Measurements from ENCODE around the gene SLC15A3. TPM values are rescaled to one million over a fixed set of nuclear protein-coding genes. Genes with fewer than 3 reads are reported as not detected.

SLC15A3 gene
- total RNA-seq, 1 donor from 2014 or later = 66.3 TPM

- Histone ChIP-seq H3K9ac (ENCODE audit: low read length) (no peak overlapping the region), H4K20me1 (ENCODE audit: insufficient read depth, low read length) (no peaks in the 10 kb centered on the region), H3K36me3 (ENCODE audit: insufficient read depth, low read length) (no peaks in the 10 kb centered on the region), H3K79me2 (ENCODE audit: insufficient read depth, low read length) (no peaks in the 10 kb centered on the region), H3K27ac (ENCODE audit: low read depth, low read length) (no peak overlapping the region), H2AFZ (ENCODE audit: low read depth, low read length) (no peak overlapping the region), H3K4me3 (ENCODE audit: insufficient read depth, low read depth, low read length) (no peak overlapping the region), H3K27me3 (ENCODE audit: insufficient read depth, low read length) (peaks cover 19% of the 10 kb centered on the region), H3K4me1 (ENCODE audit: insufficient read depth, low read length) (no peaks in the 10 kb centered on the region), H3K9me3 (ENCODE audit: insufficient read depth, low read depth, low read length) (no peaks in the 10 kb centered on the region), H3K4me2 (ENCODE audit: low read length) (no peak overlapping the region)
- no peak for FAIRE-seq
- no peak overlapping the region for H3K4me3 Mint-ChIP-seq (ENCODE audit: unreplicated experiment)
- H3K9me3 Mint-ChIP-seq (ENCODE audit: unreplicated experiment) = no peaks in the 10 kb centered on the region
- no peak overlapping the region for H3K27ac Mint-ChIP-seq (ENCODE audit: unreplicated experiment)
- H3K27me3 Mint-ChIP-seq (ENCODE audit: low read depth, unreplicated experiment) = peaks cover 20% of the 10 kb centered on the region
- DNase-seq (ENCODE audit: low read depth) = no peak
- H3K36me3 Mint-ChIP-seq (ENCODE audit: low read depth, unreplicated experiment) = peaks cover 28% of the 10 kb centered on the region
- H3K4me1 Mint-ChIP-seq (ENCODE audit: low read depth, unreplicated experiment) = peaks cover 16% of the 10 kb centered on the region
- TF ChIP-seq CTCF (IDR thresholded peaks at IDR 0.05; ENCODE audit: insufficient read depth, low read depth, low read length) = no peak
- TF ChIP-seq EZH2 (IDR thresholded peaks at IDR 0.05; ENCODE audit: insufficient read depth, low read length) = no peak
Observed at GRCh38 chr11:60945295-60945667, 6.7 kb downstream of the SLC15A3 start.

DNA sequence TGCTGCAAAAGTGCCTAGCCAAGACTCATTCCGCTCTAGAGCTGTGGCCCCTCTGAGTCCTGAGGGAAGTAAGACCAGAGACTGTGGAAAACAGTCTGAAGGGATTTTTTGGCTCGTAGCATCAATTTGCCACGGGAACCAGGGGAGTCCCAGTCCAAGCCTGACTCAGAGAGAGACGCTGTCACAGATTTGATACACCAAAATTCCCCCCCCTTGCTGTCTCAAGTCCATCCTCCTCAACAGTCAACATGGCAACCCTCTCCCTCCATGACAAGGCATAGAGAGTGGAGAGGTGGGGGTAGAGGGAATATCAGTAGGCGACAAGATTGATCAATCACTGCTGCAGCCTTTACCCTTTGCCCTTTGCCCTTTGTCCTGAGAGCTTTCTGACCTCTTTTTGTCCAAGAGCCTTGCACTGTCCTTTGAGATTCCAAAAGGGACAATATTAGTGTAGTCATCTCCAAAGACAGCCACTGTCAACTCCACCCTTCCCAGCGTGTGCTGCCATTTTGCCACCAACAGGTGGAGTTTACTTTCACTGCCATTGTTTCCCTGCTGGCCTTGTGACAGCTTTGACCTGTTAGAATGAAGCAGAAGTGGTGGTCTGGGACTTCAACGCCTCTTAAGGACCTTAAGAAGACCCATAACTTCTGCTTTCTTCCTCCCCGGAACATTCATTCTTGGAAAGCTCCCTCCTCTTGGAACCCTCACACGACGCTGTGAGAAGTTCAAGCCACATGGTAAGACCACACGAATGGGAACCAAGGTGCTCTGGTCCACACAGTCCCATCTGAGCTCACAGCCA is 7.3 kb downstream of the SLC15A3 start:
- H3K79me2 ChIP-seq (ENCODE audit: insufficient read depth, low read length) = no peaks in the 10 kb centered on the region
- H3K27ac Mint-ChIP-seq (ENCODE audit: unreplicated experiment) = no peak overlapping the region
- no peak for DNase-seq (ENCODE audit: low read depth)
- H3K4me3 Mint-ChIP-seq (ENCODE audit: unreplicated experiment) = no peak overlapping the region
- no peak overlapping the region for H3K9ac ChIP-seq (ENCODE audit: low read length)
- no peaks in the 10 kb centered on the region for H3K4me1 ChIP-seq (ENCODE audit: insufficient read depth, low read length)
- peaks cover 33% of the 10 kb centered on the region for H3K36me3 Mint-ChIP-seq (ENCODE audit: low read depth, unreplicated experiment)
- H3K9me3 Mint-ChIP-seq (ENCODE audit: unreplicated experiment) = no peaks in the 10 kb centered on the region
- H3K4me2 ChIP-seq (ENCODE audit: low read length) = no peak overlapping the region
- peaks cover 11% of the 10 kb centered on the region for H3K4me1 Mint-ChIP-seq (ENCODE audit: low read depth, unreplicated experiment)
- no peaks in the 10 kb centered on the region for H3K9me3 ChIP-seq (ENCODE audit: insufficient read depth, low read depth, low read length)
- peaks cover 15% of the 10 kb centered on the region for H3K27me3 Mint-ChIP-seq (ENCODE audit: low read depth, unreplicated experiment)
- TF ChIP-seq CTCF (IDR thresholded peaks at IDR 0.05; ENCODE audit: insufficient read depth, low read depth, low read length) (no peak), EZH2 (IDR thresholded peaks at IDR 0.05; ENCODE audit: insufficient read depth, low read length) (no peak)
- H2AFZ ChIP-seq (ENCODE audit: low read depth, low read length) = no peak overlapping the region
- H3K27ac ChIP-seq (ENCODE audit: low read depth, low read length) = no peak overlapping the region
- H3K4me3 ChIP-seq (ENCODE audit: insufficient read depth, low read depth, low read length) = no peak overlapping the region
- peaks cover 18% of the 10 kb centered on the region for H3K27me3 ChIP-seq (ENCODE audit: insufficient read depth, low read length)
- FAIRE-seq = no peak
- H4K20me1 ChIP-seq (ENCODE audit: insufficient read depth, low read length) = no peaks in the 10 kb centered on the region
- no peaks in the 10 kb centered on the region for H3K36me3 ChIP-seq (ENCODE audit: insufficient read depth, low read length)

DNA sequence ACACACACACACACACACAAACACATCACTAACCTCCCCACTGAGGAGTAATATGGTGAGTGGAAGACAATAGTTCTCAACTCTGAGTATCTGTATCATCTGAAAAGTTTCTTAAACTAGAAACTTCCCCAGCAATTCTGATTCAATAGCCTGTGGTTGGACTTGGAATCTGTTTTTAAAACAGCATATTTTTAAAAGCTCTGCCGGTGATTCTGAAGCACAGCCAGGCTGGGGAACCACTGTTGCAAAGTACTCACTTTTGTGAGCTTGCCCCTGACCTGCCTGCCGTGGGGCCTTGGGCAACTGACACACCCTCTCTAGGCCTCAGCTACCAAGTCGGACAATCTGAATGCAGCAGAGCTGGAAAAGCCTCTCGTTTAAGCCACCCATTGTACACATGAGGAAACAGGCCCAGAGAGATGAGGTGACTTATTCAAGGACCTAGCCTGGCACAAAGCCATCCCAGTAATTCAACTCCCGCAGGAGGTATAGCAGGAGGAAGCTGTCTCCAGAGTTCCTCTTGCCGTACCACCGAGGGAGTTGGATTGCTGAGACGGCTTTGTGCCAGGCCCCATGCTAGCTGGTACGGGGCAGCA is 8.9 kb downstream of the SLC15A3 start:
- no peaks in the 10 kb centered on the region for H4K20me1 ChIP-seq (ENCODE audit: insufficient read depth, low read length)
- H3K27ac ChIP-seq (ENCODE audit: low read depth, low read length) = no peak overlapping the region
- no peak overlapping the region for H3K4me3 Mint-ChIP-seq (ENCODE audit: unreplicated experiment)
- peaks cover 13% of the 10 kb centered on the region for H3K27me3 Mint-ChIP-seq (ENCODE audit: low read depth, unreplicated experiment)
- no peak overlapping the region for H3K4me3 ChIP-seq (ENCODE audit: insufficient read depth, low read depth, low read length)
- H3K27ac Mint-ChIP-seq (ENCODE audit: unreplicated experiment) = no peak overlapping the region
- TF ChIP-seq EZH2 (IDR thresholded peaks at IDR 0.05; ENCODE audit: insufficient read depth, low read length) = no peak
- TF ChIP-seq CTCF (IDR thresholded peaks at IDR 0.05; ENCODE audit: insufficient read depth, low read depth, low read length) = no peak
- H3K4me1 ChIP-seq (ENCODE audit: insufficient read depth, low read length) = no peaks in the 10 kb centered on the region
- H2AFZ ChIP-seq (ENCODE audit: low read depth, low read length) = no peak overlapping the region
- no peaks in the 10 kb centered on the region for H3K9me3 Mint-ChIP-seq (ENCODE audit: unreplicated experiment)
- H3K79me2 ChIP-seq (ENCODE audit: insufficient read depth, low read length) = no peaks in the 10 kb centered on the region
- no peak for DNase-seq (ENCODE audit: low read depth)
- peaks cover 4% of the 10 kb centered on the region for H3K4me1 Mint-ChIP-seq (ENCODE audit: low read depth, unreplicated experiment)
- FAIRE-seq = no peak
- H3K9me3 ChIP-seq (ENCODE audit: insufficient read depth, low read depth, low read length) = no peaks in the 10 kb centered on the region
- no peak overlapping the region for H3K9ac ChIP-seq (ENCODE audit: low read length)
- H3K4me2 ChIP-seq (ENCODE audit: low read length) = no peak overlapping the region
- peaks cover 15% of the 10 kb centered on the region for H3K27me3 ChIP-seq (ENCODE audit: insufficient read depth, low read length)
- H3K36me3 ChIP-seq (ENCODE audit: insufficient read depth, low read length) = no peaks in the 10 kb centered on the region
- H3K36me3 Mint-ChIP-seq (ENCODE audit: low read depth, unreplicated experiment) = peaks cover 30% of the 10 kb centered on the region

Measured in astrocyte (in vitro differentiated cells and primary cell).